Inflammatory macrophage (primary cell): ENCODE measurements around the gene FAM162A.
A peak's percentile ranks its signal among the peaks of the same experiment; 100 is the strongest.
"Not testable (repeated sequence)": the region's sequence is repeated elsewhere in the genome, so short reads cannot be mapped to it uniquely, and the experiment has no call there.

ENCODE experiments used
- DNase-seq, 2 donors: peaks; one replicate each; pipeline ENCODE4 v3.0.0-alpha.2; 2020 to 2022

The FAM162A gene

GRCh38 chr3:122421836-122422235 lies 37.9 kb downstream of the FAM162A start:
- DNase-seq, result no peak

- DNase-seq, result no peak
Measured at GRCh38 chr3:122427857-122428471, 44.0 kb downstream of the FAM162A start.

- no peak for DNase-seq
Measured at GRCh38 chr3:122430371-122430770, 46.4 kb downstream of the FAM162A start.

GRCh38 chr3:122435950-122436349 lies 52.0 kb downstream of the FAM162A start:
- DNase-seq, result no peak

- DNase-seq, result no peak
Measured at GRCh38 chr3:122443090-122443489, 59.1 kb downstream of the FAM162A start.

GRCh38 chr3:122443762-122444490 lies 59.9 kb downstream of the FAM162A start:
- not testable (repeated sequence) for DNase-seq

- not testable (repeated sequence) for DNase-seq
Measured at GRCh38 chr3:122444491-122444887, 60.5 kb downstream of the FAM162A start.

- DNase-seq, result not testable (repeated sequence)
Measured at GRCh38 chr3:122448218-122448617, 64.2 kb downstream of the FAM162A start.

- no peak for DNase-seq
Measured at GRCh38 chr3:122451371-122451770, 67.4 kb downstream of the FAM162A start.

- no peak for DNase-seq
Measured at GRCh38 chr3:122456074-122456473, 72.1 kb downstream of the FAM162A start.

- no peak for DNase-seq
Measured at GRCh38 chr3:122457706-122458105, 73.7 kb downstream of the FAM162A start.

GRCh38 chr3:122458992-122459391 lies 75.0 kb downstream of the FAM162A start:
- peak; percentile 34 to 39 for DNase-seq

GRCh38 chr3:122461806-122462205 lies 77.8 kb downstream of the FAM162A start:
- no peak for DNase-seq
